Body of pancreas (tissue), 4 donors: ENCODE data around the gene CYB5B. TPM values are rescaled to one million over a fixed set of nuclear protein-coding genes. Genes with fewer than 3 reads are reported as not detected.

ENCODE experiments used
- ATAC-seq: fragments of 150-250 bp; one replicate; pipeline ENCODE4 v1.9.1; 2016
- DNase-seq, 4 donors: peaks; one replicate each; pipeline ENCODE4 v3.0.0-alpha.2; 2019
- H3K27ac ChIP-seq, 4 donors: fragments of 200-600 bp; sonication (generic); 1 replicate in 3 of 4; 2 replicates in 1 of 4; pipeline versions ENCODE4 v1.5.1 to v1.6.1; 2016 to 2019; ENCODE audit warnings: mild to moderate bottlenecking in 1 of 4, mixed read lengths in 1 of 4, moderate library complexity in 1 of 4
- H3K27me3 ChIP-seq, 2 donors: fragments of 200-600 bp; sonication (generic); one replicate each; pipeline ENCODE4 v1.6.0; 2016; ENCODE audit warnings: mild to moderate bottlenecking in 1 of 2
- H3K36me3 ChIP-seq, 2 donors: fragments of 200-600 bp; sonication (generic); replicated peaks in 1 of 2; 2 replicates each; pipeline ENCODE4 v1.5.1; 2016; ENCODE audit warnings: low read depth in 2 of 2; ENCODE audit not compliant: insufficient read depth in 1 of 2
- H3K4me1 ChIP-seq: fragments of 200-600 bp; sonication (generic); one replicate; pipeline ENCODE4 v1.6.0; 2016
- H3K4me3 ChIP-seq, 2 donors: fragments of 200-600 bp; sonication (generic); 1 replicate in 1 of 2; 2 replicates in 1 of 2; pipeline ENCODE4 v1.5.1; 2016 to 2019
- H3K9me3 ChIP-seq, 3 donors: fragments of 200-600 bp; sonication (generic); 1 replicate in 2 of 3; 2 replicates in 1 of 3; pipeline ENCODE4 v1.5.1; 2016
- POLR2A ChIP-seq, 3 donors: fragments of 450-650 bp; IDR thresholded peaks; one replicate each; pipeline ENCODE4 v1.6.1; 2016; ENCODE audit warnings: antibody characterized with exemption in 3 of 3, mild to moderate bottlenecking in 2 of 3
- WGBS, 2 donors: methylation state at CpG; one replicate each; pipeline ENCODE4 v1.1.5; 2017; 5-methylcytosine and 5-hydroxymethylcytosine counted together
- intact Hi-C: fragments of 100-400 bp; cut with DNase I; formaldehyde crosslinking; loops from one replicate; pipeline ENCODE4 v1.15.1; 2023
- total RNA-seq, 2 donors: library from RNA; depleted of rRNA; stranded (reverse); fragments of >200 nt; gene quantifications; one replicate each; pipeline ENCODE4 v1.1.0, GENCODE V29; 2016
- TF ChIP-seq, protein P1 (sequence below), 7 experiments: fragments of 450-650 bp in 4 of 7; fragments of 200-600 bp in 3 of 7; sonication (generic) in 3 of 7; IDR thresholded peaks; one replicate each; pipeline ENCODE4 v1.5.1; 2016 to 2019; ENCODE audit warnings: antibody characterized with exemption in 7 of 7

CYB5B gene
- total RNA-seq, 2 donors from 2014 or later = 8.2 to 20.0 TPM

DNA sequence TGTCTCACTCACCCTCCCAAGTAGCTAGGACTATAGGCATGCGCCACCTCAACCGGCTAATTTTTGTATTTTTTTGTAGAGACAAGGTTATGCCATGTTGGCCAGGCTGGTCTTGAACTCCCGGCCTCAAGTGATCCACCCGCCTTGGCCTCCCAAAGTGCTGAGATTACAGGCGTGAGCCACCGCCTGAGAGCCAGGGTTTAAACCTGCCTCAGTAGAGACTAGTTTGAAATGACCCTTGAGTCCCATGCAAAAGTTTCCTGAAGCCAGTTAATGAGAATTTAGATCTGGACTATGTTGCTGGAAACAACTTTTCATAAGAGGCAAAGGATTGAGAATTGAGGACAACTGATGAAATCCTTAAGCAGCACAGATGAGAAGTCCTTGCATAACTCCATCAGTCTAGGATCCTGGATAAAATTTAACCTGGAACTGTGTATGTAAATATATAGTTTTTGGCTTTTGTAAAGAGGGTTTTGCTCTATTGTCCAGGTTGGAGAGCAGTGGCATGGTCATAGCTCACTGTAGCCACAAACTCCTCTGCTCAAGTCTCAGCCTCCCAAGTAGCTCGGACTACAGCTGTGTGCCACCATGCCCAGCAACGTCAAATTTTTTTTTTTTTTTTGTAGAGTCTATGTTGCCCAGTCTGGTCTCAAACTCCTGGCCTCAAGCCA is 43.2 kb downstream of the CYB5B start:
- H3K36me3 ChIP-seq = no peaks in the 10 kb centered on the region
- intact Hi-C loops = no loop called here
- no peaks in the 10 kb centered on the region for H3K27me3 ChIP-seq
- TF ChIP-seq, protein P1, sequence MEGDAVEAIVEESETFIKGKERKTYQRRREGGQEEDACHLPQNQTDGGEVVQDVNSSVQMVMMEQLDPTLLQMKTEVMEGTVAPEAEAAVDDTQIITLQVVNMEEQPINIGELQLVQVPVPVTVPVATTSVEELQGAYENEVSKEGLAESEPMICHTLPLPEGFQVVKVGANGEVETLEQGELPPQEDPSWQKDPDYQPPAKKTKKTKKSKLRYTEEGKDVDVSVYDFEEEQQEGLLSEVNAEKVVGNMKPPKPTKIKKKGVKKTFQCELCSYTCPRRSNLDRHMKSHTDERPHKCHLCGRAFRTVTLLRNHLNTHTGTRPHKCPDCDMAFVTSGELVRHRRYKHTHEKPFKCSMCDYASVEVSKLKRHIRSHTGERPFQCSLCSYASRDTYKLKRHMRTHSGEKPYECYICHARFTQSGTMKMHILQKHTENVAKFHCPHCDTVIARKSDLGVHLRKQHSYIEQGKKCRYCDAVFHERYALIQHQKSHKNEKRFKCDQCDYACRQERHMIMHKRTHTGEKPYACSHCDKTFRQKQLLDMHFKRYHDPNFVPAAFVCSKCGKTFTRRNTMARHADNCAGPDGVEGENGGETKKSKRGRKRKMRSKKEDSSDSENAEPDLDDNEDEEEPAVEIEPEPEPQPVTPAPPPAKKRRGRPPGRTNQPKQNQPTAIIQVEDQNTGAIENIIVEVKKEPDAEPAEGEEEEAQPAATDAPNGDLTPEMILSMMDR (IDR thresholded peaks at IDR 0.05) = no peak
- TF ChIP-seq POLR2A (IDR thresholded peaks at IDR 0.05) = no peak
- ATAC-seq (no peak), DNase-seq (peak in 1 of 4 donors; percentile 16)
- H3K4me1 ChIP-seq = peaks cover 12% of the 10 kb centered on the region
- WGBS, 2 donors = 80 to 86% methylated on average over 8 of the region's 8 CpGs
- no peaks in the 10 kb centered on the region for H3K9me3 ChIP-seq
- H3K27ac ChIP-seq = no peak overlapping the region
- H3K4me3 ChIP-seq = no peak overlapping the region

DNA sequence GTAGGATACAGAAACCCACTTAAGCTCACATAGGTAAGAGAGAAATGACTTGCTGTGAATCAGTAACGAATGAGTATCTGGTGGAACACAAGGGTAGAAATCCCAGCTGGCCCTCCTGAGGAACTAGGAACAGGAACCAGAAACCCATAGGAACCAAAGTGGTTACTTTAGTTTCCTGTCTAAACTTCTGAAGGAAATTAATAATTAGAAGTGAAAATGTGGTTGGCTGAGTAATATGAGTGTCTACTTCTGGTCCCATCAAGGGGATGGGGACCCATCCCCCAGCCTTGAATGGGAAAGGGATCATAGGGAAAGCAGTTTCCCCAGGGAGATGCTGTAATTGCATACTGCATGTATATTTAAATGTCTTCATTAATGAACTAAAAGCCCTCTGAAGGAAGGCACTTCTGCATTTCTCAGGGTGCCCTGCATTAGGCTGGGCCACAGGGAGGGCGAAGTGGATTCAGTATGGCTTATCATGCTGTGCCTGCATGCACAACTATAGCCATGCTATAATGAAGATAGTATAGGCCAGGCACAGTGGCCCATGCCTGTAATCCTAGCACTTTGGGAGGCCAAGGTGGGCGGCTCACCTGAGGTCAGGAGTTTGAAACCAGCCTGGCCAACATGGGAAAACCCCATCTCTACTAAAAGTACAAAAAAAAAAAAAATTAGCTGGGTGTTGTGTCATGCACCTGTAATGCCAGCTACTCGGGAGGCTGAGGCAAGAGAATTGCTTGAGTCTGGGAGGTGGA is 45.6 kb downstream of the CYB5B start:
- TF ChIP-seq, protein P1 (IDR thresholded peaks at IDR 0.05) = no peak
- no peak for TF ChIP-seq POLR2A (IDR thresholded peaks at IDR 0.05)
- no peak for ATAC-seq
- no peak overlapping the region for H3K27ac ChIP-seq

DNA sequence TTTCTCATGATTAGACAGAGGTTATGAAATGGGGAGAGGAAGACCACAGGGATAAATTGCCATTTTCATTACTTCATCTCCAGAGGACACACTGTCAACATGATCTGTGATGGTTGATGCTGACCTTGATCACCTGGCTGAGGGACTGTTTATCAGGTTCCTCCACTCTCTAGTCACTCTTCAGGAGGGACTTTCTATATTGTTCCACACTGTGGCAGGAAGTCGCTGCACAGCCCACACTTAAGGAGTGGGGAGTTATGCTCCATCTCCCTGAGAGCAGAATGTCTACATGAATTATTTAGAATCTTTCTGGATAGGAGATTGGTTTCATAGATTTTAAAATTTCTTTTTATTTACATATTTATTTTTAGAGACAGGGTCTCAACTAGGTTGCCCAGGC is 46.7 kb downstream of the CYB5B start:
- WGBS, 2 donors = 85 to 100% methylated on average over 1 of the region's 1 CpG

More for the DNA sequence above, 45.6 kb downstream of the CYB5B start:
- no peaks in the 10 kb centered on the region for H3K9me3 ChIP-seq
- H3K4me3 ChIP-seq = no peak overlapping the region
- H3K36me3 ChIP-seq = no peaks in the 10 kb centered on the region
- H3K4me1 ChIP-seq = peaks cover 7% of the 10 kb centered on the region
- intact Hi-C loops = no loop called here
- H3K27me3 ChIP-seq = no peaks in the 10 kb centered on the region
- DNase-seq = no peak
- WGBS, 2 donors = 80 to 85% methylated on average over 4 of the region's 4 CpGs

DNA sequence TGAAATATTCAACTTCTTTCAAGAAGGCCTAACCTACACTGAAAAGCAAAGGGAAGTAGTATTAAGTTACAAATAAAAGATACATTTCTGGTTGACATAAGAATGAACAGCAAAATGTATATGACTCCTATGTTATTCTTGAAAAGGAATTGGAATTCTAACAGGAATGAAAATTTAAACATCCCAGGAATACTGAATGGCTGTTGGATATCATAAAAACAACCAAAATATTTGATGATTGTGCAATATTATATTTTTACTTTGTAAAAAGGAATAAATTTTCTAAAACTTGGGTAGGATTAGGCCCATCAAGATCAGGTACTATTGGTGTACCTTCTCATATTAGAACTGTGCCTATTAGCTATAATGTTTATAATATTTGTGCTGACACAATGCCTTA is 50.0 kb downstream of the CYB5B start:
- intact Hi-C loops = no loop called here
- no peaks in the 10 kb centered on the region for H3K9me3 ChIP-seq
- no peak overlapping the region for H3K27ac ChIP-seq
- DNase-seq = no peak
- ATAC-seq = no peak
- no peak overlapping the region for H3K4me3 ChIP-seq
- no peaks in the 10 kb centered on the region for H3K36me3 ChIP-seq
- no peak for TF ChIP-seq POLR2A (IDR thresholded peaks at IDR 0.05)
- TF ChIP-seq, protein P1 (IDR thresholded peaks at IDR 0.05) = no peak
- no peaks in the 10 kb centered on the region for H3K27me3 ChIP-seq
- H3K4me1 ChIP-seq = no peaks in the 10 kb centered on the region

More for the DNA sequence above, 46.7 kb downstream of the CYB5B start:
- H3K4me1 ChIP-seq = no peaks in the 10 kb centered on the region
- no peaks in the 10 kb centered on the region for H3K36me3 ChIP-seq
- DNase-seq (no peak), ATAC-seq (no peak)
- H3K4me3 ChIP-seq = no peak overlapping the region
- H3K27me3 ChIP-seq = no peaks in the 10 kb centered on the region
- no peaks in the 10 kb centered on the region for H3K9me3 ChIP-seq
- intact Hi-C loops = no loop called here
- H3K27ac ChIP-seq = no peak overlapping the region
- TF ChIP-seq POLR2A (IDR thresholded peaks at IDR 0.05) = no peak
- TF ChIP-seq, protein P1 (IDR thresholded peaks at IDR 0.05) = no peak
